Transverse colon (tissue), 3 donors: ENCODE data around the gene TMEM44.
A peak's percentile ranks its signal among the peaks of the same experiment; 100 is the strongest.

ENCODE experiments used
- POLR2A ChIP-seq: fragments of 450-650 bp; IDR thresholded peaks from one replicate; pipeline ENCODE4 v1.6.1; 2016; ENCODE audit warnings: antibody characterized with exemption, mild to moderate bottlenecking, moderate library complexity
- TF ChIP-seq, protein P1 (sequence below), 5 experiments: fragments of 200-600 bp in 3 of 5; fragments of 450-650 bp in 2 of 5; sonication (generic) in 3 of 5; IDR thresholded peaks; 1 replicate in 2 of 5; 2 replicates in 3 of 5; pipeline ENCODE4 v1.5.1; 2016 to 2017; ENCODE audit warnings: antibody characterized with exemption in 5 of 5, inconsistent platforms in 3 of 5, mild to moderate bottlenecking in 2 of 5, moderate library complexity in 1 of 5

DNA sequence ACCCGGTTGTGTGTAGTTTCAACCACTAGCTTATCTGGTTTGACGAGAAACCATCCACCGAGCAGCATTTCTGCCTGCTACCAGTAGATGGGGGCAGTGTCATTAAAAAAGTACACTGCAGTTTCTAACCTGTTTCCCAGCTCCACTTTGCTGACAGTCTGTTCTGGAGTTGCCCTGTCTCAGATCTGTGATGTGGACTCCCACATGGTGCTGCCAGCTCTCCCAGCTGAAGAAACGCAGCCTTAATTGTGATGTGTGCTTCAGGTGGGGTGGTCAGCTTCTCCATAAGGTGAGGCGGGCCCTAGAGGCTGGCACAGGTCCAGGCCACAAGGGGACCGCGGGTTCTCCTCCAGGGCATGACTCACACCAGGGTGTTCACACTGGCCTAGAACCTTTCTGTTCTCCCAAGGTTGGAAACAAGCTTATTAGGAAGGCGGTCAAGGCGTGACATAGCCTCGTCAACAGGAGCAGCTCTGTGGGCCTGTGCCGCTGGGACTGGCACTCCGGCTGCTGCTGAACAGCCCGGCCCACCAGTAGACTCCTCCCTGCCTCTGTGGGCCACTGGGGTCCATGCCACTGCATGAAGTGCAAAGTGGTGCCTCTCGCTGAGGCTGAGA, 49.6 kb upstream of the TMEM44 start:
- TF ChIP-seq POLR2A: no peak
- TF ChIP-seq, protein P1, sequence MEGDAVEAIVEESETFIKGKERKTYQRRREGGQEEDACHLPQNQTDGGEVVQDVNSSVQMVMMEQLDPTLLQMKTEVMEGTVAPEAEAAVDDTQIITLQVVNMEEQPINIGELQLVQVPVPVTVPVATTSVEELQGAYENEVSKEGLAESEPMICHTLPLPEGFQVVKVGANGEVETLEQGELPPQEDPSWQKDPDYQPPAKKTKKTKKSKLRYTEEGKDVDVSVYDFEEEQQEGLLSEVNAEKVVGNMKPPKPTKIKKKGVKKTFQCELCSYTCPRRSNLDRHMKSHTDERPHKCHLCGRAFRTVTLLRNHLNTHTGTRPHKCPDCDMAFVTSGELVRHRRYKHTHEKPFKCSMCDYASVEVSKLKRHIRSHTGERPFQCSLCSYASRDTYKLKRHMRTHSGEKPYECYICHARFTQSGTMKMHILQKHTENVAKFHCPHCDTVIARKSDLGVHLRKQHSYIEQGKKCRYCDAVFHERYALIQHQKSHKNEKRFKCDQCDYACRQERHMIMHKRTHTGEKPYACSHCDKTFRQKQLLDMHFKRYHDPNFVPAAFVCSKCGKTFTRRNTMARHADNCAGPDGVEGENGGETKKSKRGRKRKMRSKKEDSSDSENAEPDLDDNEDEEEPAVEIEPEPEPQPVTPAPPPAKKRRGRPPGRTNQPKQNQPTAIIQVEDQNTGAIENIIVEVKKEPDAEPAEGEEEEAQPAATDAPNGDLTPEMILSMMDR (IDR thresholded peaks at IDR 0.05): peak; percentile 70 to 94 (median 82)
